IPS-15b (cell line): Measurements from ENCODE around the gene VEGFB.

ENCODE experiments used
- H3K27me3 ChIP-seq: one replicate; pipeline ENCODE4 v1.6.1; 2013; ENCODE audit warnings: low read length; ENCODE audit not compliant: control insufficient read depth, insufficient read depth
- H3K36me3 ChIP-seq: one replicate; pipeline ENCODE4 v1.6.1; 2013; ENCODE audit warnings: low read length; ENCODE audit not compliant: control insufficient read depth, insufficient read depth
- H3K4me1 ChIP-seq: one replicate; pipeline ENCODE4 v1.6.1; 2013; ENCODE audit warnings: mild to moderate bottlenecking, low read length; ENCODE audit not compliant: control insufficient read depth, insufficient read depth
- H3K4me3 ChIP-seq: one replicate; pipeline ENCODE4 v1.5.1; 2013; ENCODE audit warnings: low read depth, low read length
- H3K9ac ChIP-seq: one replicate; pipeline ENCODE4 v1.6.1; 2013; ENCODE audit warnings: low read depth, mild to moderate bottlenecking, low read length
- H3K9me3 ChIP-seq: one replicate; pipeline ENCODE4 v1.6.1; 2013; ENCODE audit warnings: mild to moderate bottlenecking, low read length; ENCODE audit not compliant: control insufficient read depth, insufficient read depth

Gene VEGFB

GRCh38 chr11:64269540-64270220 lies 35.3 kb downstream of the VEGFB start:
- Histone ChIP-seq H3K4me1 (no peaks in the 10 kb centered on the region), H3K36me3 (peaks cover 25% of the 10 kb centered on the region), H3K27me3 (no peaks in the 10 kb centered on the region), H3K9ac (peak overlapping the region; percentile 98), H3K9me3 (no peaks in the 10 kb centered on the region), H3K4me3 (peak overlapping the region; percentile 99)

GRCh38 chr11:64275031-64275800 lies 40.8 kb downstream of the VEGFB start:
- no peak overlapping the region for H3K4me3 ChIP-seq

GRCh38 chr11:64275841-64276240 lies 41.5 kb downstream of the VEGFB start:
- H3K36me3 ChIP-seq, result peaks cover 7% of the 10 kb centered on the region

More at GRCh38 chr11:64275031-64275800, 40.8 kb downstream of the VEGFB start:
- H3K4me1 ChIP-seq, result no peaks in the 10 kb centered on the region
- no peaks in the 10 kb centered on the region for H3K9me3 ChIP-seq
- peaks cover 7% of the 10 kb centered on the region for H3K36me3 ChIP-seq
- H3K9ac ChIP-seq, result no peak overlapping the region
- H3K27me3 ChIP-seq, result no peaks in the 10 kb centered on the region

GRCh38 chr11:64276653-64277431 lies 42.5 kb downstream of the VEGFB start:
- Histone ChIP-seq H3K36me3 (peaks cover 7% of the 10 kb centered on the region), H3K9me3 (no peaks in the 10 kb centered on the region), H3K27me3 (no peaks in the 10 kb centered on the region), H3K4me3 (no peak overlapping the region), H3K9ac (no peak overlapping the region), H3K4me1 (no peaks in the 10 kb centered on the region)

More at GRCh38 chr11:64275841-64276240, 41.5 kb downstream of the VEGFB start:
- Histone ChIP-seq H3K4me1 (no peaks in the 10 kb centered on the region), H3K9ac (no peak overlapping the region), H3K9me3 (no peaks in the 10 kb centered on the region), H3K4me3 (no peak overlapping the region), H3K27me3 (no peaks in the 10 kb centered on the region)

GRCh38 chr11:64278576-64279190 lies 44.3 kb downstream of the VEGFB start:
- Histone ChIP-seq H3K9me3 (no peaks in the 10 kb centered on the region), H3K4me1 (no peaks in the 10 kb centered on the region), H3K36me3 (peaks cover 3% of the 10 kb centered on the region), H3K4me3 (no peak overlapping the region), H3K9ac (no peak overlapping the region), H3K27me3 (no peaks in the 10 kb centered on the region)

GRCh38 chr11:64281957-64282770 lies 47.8 kb downstream of the VEGFB start:
- no peaks in the 10 kb centered on the region for H3K9me3 ChIP-seq
- no peaks in the 10 kb centered on the region for H3K4me1 ChIP-seq
- H3K36me3 ChIP-seq, result no peaks in the 10 kb centered on the region
- H3K9ac ChIP-seq, result no peak overlapping the region
- H3K4me3 ChIP-seq, result no peak overlapping the region
- no peaks in the 10 kb centered on the region for H3K27me3 ChIP-seq

- Histone ChIP-seq H3K36me3 (no peaks in the 10 kb centered on the region), H3K9me3 (no peaks in the 10 kb centered on the region), H3K4me3 (no peak overlapping the region), H3K9ac (no peak overlapping the region), H3K27me3 (peaks cover 2% of the 10 kb centered on the region), H3K4me1 (no peaks in the 10 kb centered on the region)
These were observed 48.7 kb downstream of the VEGFB start for GRCh38 chr11:64283092-64283491.

GRCh38 chr11:64284048-64284961 lies 49.9 kb downstream of the VEGFB start, which contains the start of gene BAD:
Gene BAD (minus strand): TSS chr11:64284665. CDS start chr11:64284368, 297 bp downstream.
- no peaks in the 10 kb centered on the region for H3K9me3 ChIP-seq
- H3K9ac ChIP-seq, result peak within 1 kb of the TSS; percentile 60
- peaks cover 3% of the 10 kb centered on the region for H3K27me3 ChIP-seq
- no peaks in the 10 kb centered on the region for H3K36me3 ChIP-seq
- no peaks in the 10 kb centered on the region for H3K4me1 ChIP-seq
- peak within 1 kb of the TSS; percentile 87 for H3K4me3 ChIP-seq

- Histone ChIP-seq H3K36me3 (no peaks in the 10 kb centered on the region), H3K27me3 (peaks cover 13% of the 10 kb centered on the region), H3K4me1 (no peaks in the 10 kb centered on the region), H3K9ac (no peak within 1 kb of the TSS), H3K4me3 (peak within 1 kb of the TSS; percentile 87), H3K9me3 (no peaks in the 10 kb centered on the region)
These were observed 50.8 kb downstream of the VEGFB start, which contains the start of gene GPR137 for GRCh38 chr11:64284962-64285884. Gene GPR137 (plus strand): TSS chr11:64285848. CDS start chr11:64286525, 677 bp downstream.
